Smooth muscle cell (in vitro differentiated cells): ENCODE data around the gene SEPTIN11. TPM values are rescaled to one million over a fixed set of nuclear protein-coding genes. Genes with fewer than 3 reads are reported as not detected.

Experiments
- DNase-seq: peaks from one replicate; lab custom pipeline; 2025; ENCODE audit not compliant: unreplicated experiment; lab: John Stamatoyannopoulos, UW
- H2AFZ ChIP-seq: fragments of 200-600 bp; sonication (generic); 2 replicates; pipeline ENCODE4 v1.6.0; 2016; ENCODE audit warnings: antibody characterized with exemption, low read depth, mild to moderate bottlenecking
- H3F3A ChIP-seq: fragments of 200-600 bp; sonication (generic); 2 replicates; pipeline ENCODE4 v1.6.0; 2017; ENCODE audit warnings: antibody characterized with exemption, low read depth
- H3K27ac ChIP-seq: fragments of 200-600 bp; sonication (generic); 2 replicates; pipeline ENCODE4 v1.5.1; 2016; ENCODE audit warnings: low read depth, mild to moderate bottlenecking
- H3K27me3 ChIP-seq: fragments of 200-600 bp; sonication (generic); 2 replicates; pipeline ENCODE4 v1.6.1; 2016; ENCODE audit warnings: low read depth, mild to moderate bottlenecking
- H3K36me3 ChIP-seq: fragments of 200-600 bp; sonication (generic); 2 replicates; pipeline ENCODE4 v1.5.1; 2016; ENCODE audit warnings: low read depth
- H3K4me1 ChIP-seq: fragments of 200-600 bp; sonication (generic); 2 replicates; pipeline ENCODE4 v1.5.1; 2016; ENCODE audit warnings: low read depth
- H3K4me2 ChIP-seq: fragments of 200-600 bp; sonication (generic); 2 replicates; pipeline ENCODE4 v1.6.0; 2016; ENCODE audit warnings: mild to moderate bottlenecking
- H3K4me3 ChIP-seq: fragments of 200-600 bp; sonication (generic); 2 replicates; pipeline ENCODE4 v1.5.1; 2016; ENCODE audit warnings: mild to moderate bottlenecking
- H3K79me2 ChIP-seq: fragments of 200-600 bp; sonication (generic); 2 replicates; pipeline ENCODE4 v1.6.0; 2016; ENCODE audit warnings: low read depth, mild to moderate bottlenecking
- H3K9ac ChIP-seq: fragments of 200-600 bp; sonication (generic); 2 replicates; pipeline ENCODE4 v1.6.0; 2016; ENCODE audit warnings: low read depth
- H3K9me3 ChIP-seq: fragments of 200-600 bp; sonication (generic); replicated peaks from 2 replicates; pipeline ENCODE4 v1.5.1; 2016; ENCODE audit warnings: low read depth
- H4K20me1 ChIP-seq: fragments of 200-600 bp; sonication (generic); 2 replicates; pipeline ENCODE4 v1.6.0; 2016; ENCODE audit warnings: low read depth
- WGBS: methylation state at CpG from one replicate; pipeline ENCODE4 v1.1.7; 2016; ENCODE audit warnings: low lambda C conversion rate; 5-methylcytosine and 5-hydroxymethylcytosine counted together
- polyA plus RNA-seq: library from polyadenylated mRNA; unstranded; fragments of >200 nt; fragmentation: Nextera tagmentation; extraction: Ambion mirVana; gene quantifications from 2 replicates; pipeline ENCODE4 v1.2.1, GENCODE V29; 2016
- total RNA-seq: library from RNA; depleted of rRNA; stranded (reverse); fragments of >200 nt; gene quantifications from 2 replicates; pipeline ENCODE4 v1.2.3, GENCODE V29; 2014
- TF ChIP-seq, protein P1 (sequence below): fragments of 200-600 bp; sonication (generic); IDR thresholded peaks from 2 replicates; pipeline ENCODE4 v1.5.1; 2017; ENCODE audit warnings: borderline replicate concordance, mild to moderate bottlenecking, antibody characterized with exemption; ENCODE audit not compliant: insufficient read depth, poor library complexity, severe bottlenecking

The SEPTIN11 gene
- total and polyA plus RNA-seq, 2 experiments from 2014 or later = 157 to 244 TPM

DNA sequence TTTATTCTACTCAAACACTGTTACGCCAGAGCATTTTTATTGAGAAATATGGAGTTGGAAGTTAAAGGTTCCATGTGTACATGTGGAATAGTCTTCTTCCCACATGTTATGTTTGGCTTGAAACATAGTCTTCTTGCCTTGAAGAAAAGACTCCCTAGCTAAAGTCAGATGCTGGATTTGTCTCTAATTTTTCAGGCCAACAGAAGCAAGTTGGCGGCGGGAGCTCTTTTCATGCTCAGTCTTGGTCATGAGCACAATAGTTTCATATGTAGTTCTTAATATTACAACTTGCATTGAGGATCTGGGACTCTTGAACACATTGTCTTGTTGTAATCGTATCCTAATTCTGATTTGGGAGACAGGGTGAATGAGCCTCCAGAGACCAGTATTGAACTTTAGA lies 19.4 kb downstream of the SEPTIN11 start:
- no peak overlapping the region for H3K27ac ChIP-seq
- H3K4me2 ChIP-seq = no peak overlapping the region
- peaks cover 58% of the 10 kb centered on the region for H3K4me1 ChIP-seq
- WGBS = 98% methylated on average over 4 of the region's 4 CpGs
- H3K9me3 ChIP-seq = no peaks in the 10 kb centered on the region
- peaks cover 13% of the 10 kb centered on the region for H3F3A ChIP-seq
- TF ChIP-seq, protein P1, sequence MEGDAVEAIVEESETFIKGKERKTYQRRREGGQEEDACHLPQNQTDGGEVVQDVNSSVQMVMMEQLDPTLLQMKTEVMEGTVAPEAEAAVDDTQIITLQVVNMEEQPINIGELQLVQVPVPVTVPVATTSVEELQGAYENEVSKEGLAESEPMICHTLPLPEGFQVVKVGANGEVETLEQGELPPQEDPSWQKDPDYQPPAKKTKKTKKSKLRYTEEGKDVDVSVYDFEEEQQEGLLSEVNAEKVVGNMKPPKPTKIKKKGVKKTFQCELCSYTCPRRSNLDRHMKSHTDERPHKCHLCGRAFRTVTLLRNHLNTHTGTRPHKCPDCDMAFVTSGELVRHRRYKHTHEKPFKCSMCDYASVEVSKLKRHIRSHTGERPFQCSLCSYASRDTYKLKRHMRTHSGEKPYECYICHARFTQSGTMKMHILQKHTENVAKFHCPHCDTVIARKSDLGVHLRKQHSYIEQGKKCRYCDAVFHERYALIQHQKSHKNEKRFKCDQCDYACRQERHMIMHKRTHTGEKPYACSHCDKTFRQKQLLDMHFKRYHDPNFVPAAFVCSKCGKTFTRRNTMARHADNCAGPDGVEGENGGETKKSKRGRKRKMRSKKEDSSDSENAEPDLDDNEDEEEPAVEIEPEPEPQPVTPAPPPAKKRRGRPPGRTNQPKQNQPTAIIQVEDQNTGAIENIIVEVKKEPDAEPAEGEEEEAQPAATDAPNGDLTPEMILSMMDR = no peak
- H3K79me2 ChIP-seq = peaks cover 100% of the 10 kb centered on the region
- no peaks in the 10 kb centered on the region for H3K36me3 ChIP-seq
- H4K20me1 ChIP-seq = peaks cover 98% of the 10 kb centered on the region
- no peak overlapping the region for H3K4me3 ChIP-seq
- no peak for DNase-seq
- no peak overlapping the region for H3K9ac ChIP-seq
- H3K27me3 ChIP-seq = no peaks in the 10 kb centered on the region
- H2AFZ ChIP-seq = no peak overlapping the region

GRCh38 chr4:76969495-76969894 lies 19.9 kb downstream of the SEPTIN11 start:
- H3K4me3 ChIP-seq = no peak overlapping the region
- H2AFZ ChIP-seq = no peak overlapping the region
- no peak overlapping the region for H3K9ac ChIP-seq
- H3K4me1 ChIP-seq = peaks cover 58% of the 10 kb centered on the region
- no peaks in the 10 kb centered on the region for H3K9me3 ChIP-seq
- H3K79me2 ChIP-seq = peaks cover 100% of the 10 kb centered on the region
- no peak overlapping the region for H3K4me2 ChIP-seq
- H4K20me1 ChIP-seq = peaks cover 98% of the 10 kb centered on the region
- H3K36me3 ChIP-seq = no peaks in the 10 kb centered on the region
- H3F3A ChIP-seq = peaks cover 13% of the 10 kb centered on the region
- TF ChIP-seq, protein P1 = no peak
- peak overlapping the region; percentile 9 for H3K27ac ChIP-seq
- 62% methylated on average over 3 of the region's 3 CpGs for WGBS
- no peaks in the 10 kb centered on the region for H3K27me3 ChIP-seq
- DNase-seq = no peak

GRCh38 chr4:76969941-76970529 lies 20.5 kb downstream of the SEPTIN11 start:
- no peaks in the 10 kb centered on the region for H3K27me3 ChIP-seq
- DNase-seq = no peak
- no peak overlapping the region for H3K9ac ChIP-seq
- H4K20me1 ChIP-seq = peaks cover 96% of the 10 kb centered on the region
- no peak overlapping the region for H3K4me2 ChIP-seq
- no peaks in the 10 kb centered on the region for H3K9me3 ChIP-seq
- H3K27ac ChIP-seq = peak overlapping the region; percentile 9
- TF ChIP-seq, protein P1 = no peak
- H3K4me3 ChIP-seq = no peak overlapping the region
- H3K4me1 ChIP-seq = peaks cover 58% of the 10 kb centered on the region
- H2AFZ ChIP-seq = no peak overlapping the region
- H3K36me3 ChIP-seq = no peaks in the 10 kb centered on the region
- 84% methylated on average over 5 of the region's 5 CpGs for whole genome bisulfite sequencing
- peaks cover 100% of the 10 kb centered on the region for H3K79me2 ChIP-seq
- H3F3A ChIP-seq = peaks cover 13% of the 10 kb centered on the region

- no peak overlapping the region for H2AFZ ChIP-seq
- TF ChIP-seq, protein P1 = no peak
- H3K4me2 ChIP-seq = no peak overlapping the region
- H3K36me3 ChIP-seq = no peaks in the 10 kb centered on the region
- H3K79me2 ChIP-seq = peaks cover 100% of the 10 kb centered on the region
- H3F3A ChIP-seq = peaks cover 7% of the 10 kb centered on the region
- H3K27me3 ChIP-seq = no peaks in the 10 kb centered on the region
- peaks cover 48% of the 10 kb centered on the region for H3K4me1 ChIP-seq
- no peak overlapping the region for H3K4me3 ChIP-seq
- H3K9ac ChIP-seq = no peak overlapping the region
- peaks cover 87% of the 10 kb centered on the region for H4K20me1 ChIP-seq
- WGBS = 82% methylated on average over 1 of the region's 1 CpG
- DNase-seq = no peak
- H3K9me3 ChIP-seq = no peaks in the 10 kb centered on the region
- no peak overlapping the region for H3K27ac ChIP-seq
Measured at GRCh38 chr4:76972306-76972705, 22.8 kb downstream of the SEPTIN11 start.
